Aorta (tissue), 5 donors: ENCODE data around the gene FCER2. TPM values are rescaled to one million over a fixed set of nuclear protein-coding genes. Genes with fewer than 3 reads are reported as not detected.

Source experiments
- ATAC-seq: fragments of 200-7000 bp; cut with Tn5 transposase; one replicate; pipeline ENCODE4 v1.9.1; 2022; ENCODE audit warnings: moderate library complexity; ENCODE audit not compliant: low FRiP score
- DNase-seq, 2 donors: peaks; one replicate each; pipeline ENCODE4 v3.0.0-alpha.2; 2020
- H3K27ac ChIP-seq, 2 donors: one replicate each; pipeline ENCODE4 v1.5.1; 2013; ENCODE audit warnings: low read length in 2 of 2, mild to moderate bottlenecking in 2 of 2, moderate library complexity in 2 of 2, control low read depth in 1 of 2, inconsistent platforms in 1 of 2, low read depth in 1 of 2
- H3K27me3 ChIP-seq, 2 donors: one replicate each; pipeline ENCODE4 v1.6.1; 2013; ENCODE audit warnings: control low read depth in 1 of 2, low read length in 1 of 2, mild to moderate bottlenecking in 1 of 2, moderate library complexity in 1 of 2; ENCODE audit not compliant: insufficient read depth in 2 of 2, control insufficient read depth in 1 of 2
- H3K36me3 ChIP-seq, 2 donors: one replicate each; pipeline ENCODE4 v1.6.1; 2013; ENCODE audit warnings: control low read depth in 1 of 2, low read length in 1 of 2, mild to moderate bottlenecking in 1 of 2; ENCODE audit not compliant: insufficient read depth in 2 of 2, control insufficient read depth in 1 of 2
- H3K4me1 ChIP-seq, 2 donors: one replicate each; pipeline ENCODE4 v1.6.1; 2013; ENCODE audit warnings: low read length in 2 of 2, control low read depth in 1 of 2, mild to moderate bottlenecking in 1 of 2, moderate library complexity in 1 of 2; ENCODE audit not compliant: insufficient read depth in 2 of 2, control insufficient read depth in 1 of 2
- H3K4me3 ChIP-seq, 2 donors: one replicate each; pipeline ENCODE4 v1.5.1; 2013; ENCODE audit warnings: low read length in 2 of 2, control low read depth in 1 of 2, mild to moderate bottlenecking in 1 of 2
- H3K9me3 ChIP-seq: one replicate; pipeline ENCODE4 v1.6.1; 2013; ENCODE audit warnings: mild to moderate bottlenecking, low read length; ENCODE audit not compliant: control insufficient read depth
- WGBS, 2 donors: extraction: QIAGEN DNeasy Blood & Tissue Kit; methylation state at CpG; one replicate each; pipeline ENCODE4 v1.1.7; 2013; 5-methylcytosine and 5-hydroxymethylcytosine counted together
- intact Hi-C, 2 donors: fragments of 100-400 bp; cut with DNase I; formaldehyde crosslinking; loops; one replicate each; pipeline versions ENCODE4 v1.14.2 to v1.15.0; 2022
- polyA plus RNA-seq, 2 donors: library from polyadenylated mRNA; stranded (reverse); fragments of 200-250 nt; gene quantifications; one replicate each; pipeline ENCODE4 v1.2.3, GENCODE V29; 2013
- total RNA-seq, 2 donors: library from RNA; stranded (reverse); fragmentation: NEBNext Ultra II Directional; extraction: Animal tissue kit (Norgen Biotek cat#: 25700); gene quantifications; one replicate each; pipeline ENCODE4 v1.2.1, GENCODE V29; 2021
- donor health status: healthy with polysubstance abuse.
- donor health status: Bipolar disorder and iron deficiency.
- donor health status: DM: no; HTN: no; CAD: no.
- donor health status: DM: no; HTN: no; CAD: no.
- donor health status: DM: yes; HTN: yes; CAD: no.

FCER2 gene
- total and polyA plus RNA-seq, 4 donors = 0.36 to 2.9 TPM; not detected in 2

DNA sequence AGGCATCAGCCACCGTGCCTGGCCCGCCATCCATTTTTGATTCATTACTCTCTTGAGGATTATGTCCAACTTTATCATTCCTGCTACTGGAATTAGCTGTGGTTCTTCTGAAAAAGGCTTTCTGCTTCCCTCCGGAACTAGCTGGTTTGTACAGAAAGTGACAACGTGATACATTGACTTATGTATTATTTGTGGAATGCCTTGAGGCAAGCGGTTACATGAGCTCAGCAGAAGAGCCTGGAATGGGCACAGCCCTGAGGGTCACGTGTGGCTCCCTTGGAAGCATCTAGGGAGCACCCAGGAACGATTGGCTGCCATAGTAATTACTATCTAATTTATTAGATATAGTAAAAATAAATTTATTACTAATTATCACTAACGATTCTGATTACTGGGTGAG, 47.5 kb downstream of the FCER2 start:
- no peak for ATAC-seq
- Histone ChIP-seq H3K4me1 (no peaks in the 10 kb centered on the region), H3K27ac (no peak overlapping the region), H3K27me3 (no peaks in the 10 kb centered on the region), H3K9me3 (no peaks in the 10 kb centered on the region), H3K36me3 (no peaks in the 10 kb centered on the region), H3K4me3 (no peak overlapping the region)
- intact Hi-C loops = loop anchor here (5.0 to 10.0 kb wide), 2 partner anchors 140 to 143 kb away; no protein-coding TSS in a partner anchor
- no peak for DNase-seq
- 19 to 25% methylated on average over 8 of the region's 8 CpGs for WGBS, 2 donors

DNA sequence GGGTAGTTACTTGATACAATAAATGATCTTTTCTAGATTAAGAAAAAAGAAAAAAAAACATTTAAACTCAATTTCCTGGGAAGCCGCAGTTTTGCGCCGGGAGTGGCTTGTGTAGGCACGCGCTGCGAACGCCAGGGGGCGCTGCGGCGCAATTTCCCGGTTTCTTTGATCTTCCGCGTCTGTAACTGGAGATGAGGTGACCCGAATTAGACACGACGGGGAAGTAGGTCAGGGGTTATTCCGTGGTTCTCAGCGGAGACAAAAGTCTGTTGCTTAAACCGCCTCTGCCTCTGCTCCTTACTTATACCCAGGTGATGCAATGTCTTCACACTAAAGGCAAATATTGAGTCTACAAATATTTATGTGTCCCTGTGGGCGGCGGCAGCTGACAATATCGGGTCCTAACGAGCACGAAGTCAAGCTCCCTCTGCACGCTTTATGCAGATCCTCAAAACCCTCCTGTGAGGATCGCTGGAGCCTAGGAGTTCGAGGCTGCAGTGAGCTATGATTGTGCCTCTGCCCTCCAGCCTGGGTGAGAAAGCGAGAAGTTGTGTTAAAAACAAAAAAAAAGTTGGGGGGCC, 49.8 kb downstream of the FCER2 start:
- H3K4me1 ChIP-seq = no peaks in the 10 kb centered on the region
- H3K27me3 ChIP-seq = no peaks in the 10 kb centered on the region
- intact Hi-C loops = loop anchor here (1.0 to 10.0 kb wide), 3 partner anchors 28 to 145 kb away; partner anchors contain the start of gene TRAPPC5 (in 1 of the 2)
- no peak overlapping the region for H3K4me3 ChIP-seq
- peak; percentile 88 for ATAC-seq
- no peaks in the 10 kb centered on the region for H3K9me3 ChIP-seq
- DNase-seq = peak; percentile 86 to 95
- H3K27ac ChIP-seq = no peak overlapping the region
- WGBS, 2 donors = 3 to 4% methylated on average over 28 of the region's 28 CpGs
- no peaks in the 10 kb centered on the region for H3K36me3 ChIP-seq

DNA sequence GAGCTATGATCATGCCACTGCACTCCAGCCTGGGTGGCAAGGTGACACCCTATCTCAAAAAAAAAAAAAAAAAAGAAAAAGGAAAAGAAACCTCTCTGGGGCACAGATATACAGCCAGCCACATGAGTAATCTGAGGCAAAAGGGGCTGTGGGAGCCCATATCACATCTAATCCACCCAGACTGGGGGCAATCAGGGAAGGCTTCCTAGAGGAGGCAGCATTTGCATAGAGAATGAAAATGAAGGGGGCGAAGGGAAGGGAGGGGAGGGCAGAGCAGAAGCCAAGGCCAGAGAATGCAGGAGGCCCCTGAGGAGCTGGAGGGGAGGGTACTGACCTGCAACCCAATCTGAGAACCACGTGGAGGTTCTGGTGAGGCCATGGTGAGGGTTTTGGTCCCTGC, 51.8 kb downstream of the FCER2 start:
- DNase-seq (no peak), ATAC-seq (no peak)
- no peaks in the 10 kb centered on the region for H3K4me1 ChIP-seq
- no peak overlapping the region for H3K4me3 ChIP-seq
- H3K27me3 ChIP-seq = no peaks in the 10 kb centered on the region
- H3K9me3 ChIP-seq = no peaks in the 10 kb centered on the region
- 41 to 42% methylated on average over 2 of the region's 2 CpGs for WGBS, 2 donors
- no peak overlapping the region for H3K27ac ChIP-seq
- intact Hi-C loops = loop anchor here (2.0 to 10.0 kb wide), 3 partner anchors 29 to 147 kb away; no protein-coding TSS in a partner anchor
- no peaks in the 10 kb centered on the region for H3K36me3 ChIP-seq

DNA sequence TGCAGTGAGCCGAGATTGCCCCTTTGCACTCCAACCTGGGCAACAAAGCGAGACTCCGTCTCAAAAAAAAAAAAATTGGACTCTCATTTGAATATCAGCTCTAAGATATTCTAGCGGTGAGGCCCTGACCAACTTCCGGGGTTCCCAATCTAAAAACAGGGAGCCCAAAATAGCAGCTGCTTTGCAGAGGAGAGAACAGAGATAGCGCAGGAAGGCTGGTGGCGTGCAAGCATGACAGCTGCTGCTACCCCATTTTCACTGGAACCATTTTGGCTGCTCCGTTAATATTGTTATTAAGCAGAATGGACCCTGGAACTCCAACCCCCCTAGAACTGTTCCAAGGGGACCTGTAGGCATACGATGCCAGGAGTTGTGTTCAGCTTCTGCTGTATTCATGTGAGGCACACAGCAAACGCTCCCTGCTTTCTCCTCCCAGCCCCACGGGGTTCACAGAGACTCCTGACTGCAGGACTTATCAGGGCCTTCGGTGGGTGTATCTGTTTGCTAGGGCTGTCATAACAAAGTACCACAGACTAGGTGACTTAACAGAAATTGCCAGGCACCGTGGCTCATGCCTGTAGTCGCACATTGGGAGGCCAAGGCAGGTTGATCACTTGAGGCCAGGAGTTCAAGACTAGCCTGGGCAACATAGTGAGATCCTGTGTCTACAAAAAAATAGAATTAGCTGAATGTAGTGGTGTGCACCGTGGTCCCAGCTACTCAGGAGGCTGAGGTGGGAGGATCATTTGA, 53.5 kb downstream of the FCER2 start:
- DNase-seq (no peak), ATAC-seq (no peak)
- Histone ChIP-seq H3K27ac (no peak overlapping the region), H3K36me3 (no peaks in the 10 kb centered on the region), H3K4me3 (no peak overlapping the region), H3K9me3 (no peaks in the 10 kb centered on the region), H3K27me3 (no peaks in the 10 kb centered on the region), H3K4me1 (no peaks in the 10 kb centered on the region)
- intact Hi-C loops = no loop called here
- 79% methylated on average over 15 of the region's 15 CpGs for WGBS, 2 donors

DNA sequence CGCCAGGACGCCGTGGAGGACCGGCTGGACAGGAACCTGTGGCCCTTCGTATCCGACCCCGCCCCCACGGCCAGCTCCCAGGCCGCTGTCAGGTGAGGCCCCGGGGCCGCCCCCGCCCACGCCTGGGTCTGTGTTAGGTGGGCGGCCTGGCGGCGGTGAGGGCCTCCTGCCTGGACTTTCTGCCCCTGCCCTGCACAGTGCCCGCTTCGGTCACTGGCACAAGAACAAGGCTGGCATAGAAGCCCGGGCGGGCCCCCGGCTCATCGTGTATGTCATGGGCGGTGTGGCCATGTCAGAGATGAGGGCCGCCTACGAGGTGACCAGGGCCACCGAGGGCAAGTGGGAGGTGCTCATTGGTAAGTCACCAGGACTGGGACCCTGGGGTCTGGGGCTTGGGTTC, 54.8 kb downstream of the FCER2 start:
- no peak for ATAC-seq
- Histone ChIP-seq H3K4me3 (no peak overlapping the region), H3K9me3 (no peaks in the 10 kb centered on the region), H3K36me3 (no peaks in the 10 kb centered on the region), H3K4me1 (no peaks in the 10 kb centered on the region), H3K27ac (no peak overlapping the region), H3K27me3 (no peaks in the 10 kb centered on the region)
- WGBS, 2 donors = 87 to 90% methylated on average over 26 of the region's 26 CpGs
- no peak for DNase-seq
- intact Hi-C loops = no loop called here

DNA sequence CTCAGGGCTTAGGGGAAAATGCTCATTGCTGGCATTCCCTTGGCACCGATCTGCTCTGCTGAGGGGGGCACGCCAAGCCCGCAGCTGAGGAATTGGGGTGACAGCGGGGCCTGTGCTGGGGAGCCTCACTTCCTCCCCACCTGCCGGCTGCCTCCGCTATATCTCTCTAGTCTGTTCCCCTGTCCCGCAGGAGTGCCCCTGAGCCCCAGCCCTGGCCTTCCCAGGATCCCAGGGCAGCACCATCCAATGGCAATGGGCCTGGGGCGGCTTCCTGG, 55.6 kb downstream of the FCER2 start:
- H3K9me3 ChIP-seq = no peaks in the 10 kb centered on the region
- H3K4me1 ChIP-seq = no peaks in the 10 kb centered on the region
- no peaks in the 10 kb centered on the region for H3K27me3 ChIP-seq
- DNase-seq (no peak), ATAC-seq (no peak)
- H3K27ac ChIP-seq = no peak overlapping the region
- WGBS, 2 donors = 72 to 81% methylated on average over 8 of the region's 8 CpGs
- H3K4me3 ChIP-seq = no peak overlapping the region
- intact Hi-C loops = no loop called here
- no peaks in the 10 kb centered on the region for H3K36me3 ChIP-seq

DNA sequence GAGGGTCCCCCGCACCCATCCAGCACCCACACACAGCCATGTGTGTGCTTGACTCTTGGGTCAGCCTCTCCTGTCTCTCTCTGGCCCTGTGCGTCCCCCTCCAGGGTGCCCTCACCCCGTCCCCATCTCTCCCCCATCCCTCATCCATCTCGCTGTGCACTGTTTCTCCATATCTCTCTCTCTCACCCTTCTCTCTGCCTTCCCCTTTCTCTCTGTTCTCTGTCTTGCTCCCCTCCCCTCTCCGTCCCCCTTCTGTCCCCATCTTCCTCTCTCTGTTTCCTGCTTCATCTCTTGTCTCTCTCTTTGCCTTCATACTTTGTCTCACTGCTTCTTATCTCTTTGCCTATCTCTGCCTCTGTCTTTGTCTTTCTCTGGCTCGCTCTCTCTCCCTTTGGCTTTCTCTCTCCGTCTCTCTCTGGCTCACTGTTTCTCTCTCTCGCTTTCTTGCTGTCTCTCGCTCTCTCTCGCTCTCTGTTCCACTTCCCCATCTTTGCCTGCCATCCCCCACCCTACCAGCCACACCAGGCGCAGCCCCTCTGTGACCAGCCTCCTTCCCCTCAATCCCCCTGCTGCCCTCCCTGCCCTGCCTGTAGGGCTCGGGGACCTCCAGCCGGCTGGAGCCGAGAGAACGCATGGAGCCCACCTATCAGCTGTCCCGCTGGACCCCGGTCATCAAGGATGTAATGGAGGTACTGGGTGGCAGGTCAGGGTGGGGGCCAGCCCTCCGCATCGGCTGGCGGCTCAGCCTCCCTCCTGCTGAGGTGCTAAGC, 56.1 kb downstream of the FCER2 start:
- H3K27me3 ChIP-seq = no peaks in the 10 kb centered on the region
- no peaks in the 10 kb centered on the region for H3K4me1 ChIP-seq
- H3K27ac ChIP-seq = no peak overlapping the region
- ATAC-seq (no peak), DNase-seq (no peak)
- 57 to 64% methylated on average over 20 of the region's 20 CpGs for WGBS, 2 donors
- no peaks in the 10 kb centered on the region for H3K9me3 ChIP-seq
- H3K36me3 ChIP-seq = no peaks in the 10 kb centered on the region
- no peak overlapping the region for H3K4me3 ChIP-seq
- intact Hi-C loops = no loop called here

DNA sequence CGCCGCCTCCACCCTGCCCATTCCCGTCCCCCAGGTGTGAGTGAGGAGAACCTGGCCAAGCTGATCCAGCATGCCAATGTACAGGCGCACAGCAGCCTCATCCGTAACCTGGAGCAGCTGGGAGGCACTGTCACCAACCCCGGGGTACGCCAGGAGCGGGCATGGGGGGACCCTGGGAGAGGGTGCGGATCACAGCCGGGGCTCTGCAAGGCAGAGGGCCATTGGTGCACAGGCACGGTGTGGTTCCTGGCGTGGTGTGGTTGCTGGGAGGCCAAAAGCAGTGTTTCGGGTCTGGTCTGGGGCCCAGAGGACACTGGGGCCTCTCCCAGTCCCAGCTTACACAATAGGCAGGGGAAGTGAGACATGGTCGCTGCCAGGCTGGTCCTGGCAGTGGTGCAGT, 56.8 kb downstream of the FCER2 start:
- WGBS, 2 donors = 88% methylated on average over 14 of the region's 14 CpGs
- Histone ChIP-seq H3K36me3 (no peaks in the 10 kb centered on the region), H3K9me3 (no peaks in the 10 kb centered on the region), H3K4me3 (no peak overlapping the region), H3K4me1 (no peaks in the 10 kb centered on the region), H3K27me3 (no peaks in the 10 kb centered on the region), H3K27ac (no peak overlapping the region)
- peak; percentile 30 for ATAC-seq
- no peak for DNase-seq
- intact Hi-C loops = no loop called here

DNA sequence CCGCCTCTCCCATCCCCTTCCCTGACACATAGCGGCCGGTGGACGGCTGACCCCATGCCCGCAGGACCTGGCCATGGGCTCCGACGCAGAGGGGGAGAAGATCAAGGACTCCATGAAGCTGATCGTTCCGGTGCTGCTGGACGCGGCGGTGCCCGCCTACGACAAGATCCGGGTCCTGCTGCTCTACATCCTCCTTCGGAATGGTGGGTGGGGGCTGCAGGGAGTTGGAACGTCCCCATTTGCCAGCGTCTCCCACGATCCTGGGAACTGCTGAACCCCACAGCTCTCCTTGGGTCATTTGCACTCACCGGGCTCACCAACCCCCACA, 57.4 kb downstream of the FCER2 start:
- ATAC-seq (no peak), DNase-seq (no peak)
- Histone ChIP-seq H3K36me3 (no peaks in the 10 kb centered on the region), H3K27me3 (no peaks in the 10 kb centered on the region), H3K4me3 (no peak overlapping the region), H3K9me3 (no peaks in the 10 kb centered on the region), H3K4me1 (no peaks in the 10 kb centered on the region), H3K27ac (no peak overlapping the region)
- intact Hi-C loops = no loop called here
- 93 to 94% methylated on average over 20 of the region's 20 CpGs for WGBS, 2 donors
